ENCODE measurements around the gene BAIAP2L1. TPM values are rescaled to one million over a fixed set of nuclear protein-coding genes. Genes with fewer than 3 reads are reported as not detected.
A peak's percentile ranks its signal among the peaks of the same experiment; 100 is the strongest.

The BAIAP2L1 gene
- total and polyA plus RNA-seq, 9 of the 15 experiments (the other 6 are each of a cell fraction or from before 2014, with no cell fraction given) = 4.2 to 29.8 (median 15.5) TPM

DNA sequence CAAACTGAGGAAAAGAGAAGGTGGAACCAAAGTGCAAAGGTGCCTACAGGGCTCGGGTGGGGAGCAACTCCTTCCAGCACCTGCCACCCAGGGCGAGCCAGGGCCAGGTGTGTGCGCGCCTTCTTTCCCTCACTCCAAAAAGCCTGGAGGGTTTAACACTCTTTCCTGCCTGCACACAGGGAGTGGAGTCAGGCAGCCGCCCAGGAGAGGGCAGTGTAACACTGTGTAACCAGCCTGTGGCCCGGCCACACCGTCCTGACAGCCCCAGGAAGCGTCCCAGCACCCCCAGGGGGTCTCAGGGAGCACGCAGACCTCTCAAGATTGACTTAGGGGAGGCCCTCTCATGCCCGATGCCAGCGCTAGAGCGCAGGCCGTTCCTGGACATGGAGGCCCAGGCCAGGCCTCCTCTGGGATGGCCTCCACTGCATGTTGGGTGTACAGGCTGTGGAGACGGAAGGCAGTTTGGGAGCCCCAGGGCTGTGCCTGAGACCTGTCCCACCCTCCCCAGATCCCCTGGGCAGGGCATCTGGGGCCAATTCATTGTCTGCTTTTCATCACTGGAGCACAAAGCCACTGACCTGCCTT lies 106.0 kb downstream of the BAIAP2L1 start (continued):
- TF ChIP-seq, protein P1, sequence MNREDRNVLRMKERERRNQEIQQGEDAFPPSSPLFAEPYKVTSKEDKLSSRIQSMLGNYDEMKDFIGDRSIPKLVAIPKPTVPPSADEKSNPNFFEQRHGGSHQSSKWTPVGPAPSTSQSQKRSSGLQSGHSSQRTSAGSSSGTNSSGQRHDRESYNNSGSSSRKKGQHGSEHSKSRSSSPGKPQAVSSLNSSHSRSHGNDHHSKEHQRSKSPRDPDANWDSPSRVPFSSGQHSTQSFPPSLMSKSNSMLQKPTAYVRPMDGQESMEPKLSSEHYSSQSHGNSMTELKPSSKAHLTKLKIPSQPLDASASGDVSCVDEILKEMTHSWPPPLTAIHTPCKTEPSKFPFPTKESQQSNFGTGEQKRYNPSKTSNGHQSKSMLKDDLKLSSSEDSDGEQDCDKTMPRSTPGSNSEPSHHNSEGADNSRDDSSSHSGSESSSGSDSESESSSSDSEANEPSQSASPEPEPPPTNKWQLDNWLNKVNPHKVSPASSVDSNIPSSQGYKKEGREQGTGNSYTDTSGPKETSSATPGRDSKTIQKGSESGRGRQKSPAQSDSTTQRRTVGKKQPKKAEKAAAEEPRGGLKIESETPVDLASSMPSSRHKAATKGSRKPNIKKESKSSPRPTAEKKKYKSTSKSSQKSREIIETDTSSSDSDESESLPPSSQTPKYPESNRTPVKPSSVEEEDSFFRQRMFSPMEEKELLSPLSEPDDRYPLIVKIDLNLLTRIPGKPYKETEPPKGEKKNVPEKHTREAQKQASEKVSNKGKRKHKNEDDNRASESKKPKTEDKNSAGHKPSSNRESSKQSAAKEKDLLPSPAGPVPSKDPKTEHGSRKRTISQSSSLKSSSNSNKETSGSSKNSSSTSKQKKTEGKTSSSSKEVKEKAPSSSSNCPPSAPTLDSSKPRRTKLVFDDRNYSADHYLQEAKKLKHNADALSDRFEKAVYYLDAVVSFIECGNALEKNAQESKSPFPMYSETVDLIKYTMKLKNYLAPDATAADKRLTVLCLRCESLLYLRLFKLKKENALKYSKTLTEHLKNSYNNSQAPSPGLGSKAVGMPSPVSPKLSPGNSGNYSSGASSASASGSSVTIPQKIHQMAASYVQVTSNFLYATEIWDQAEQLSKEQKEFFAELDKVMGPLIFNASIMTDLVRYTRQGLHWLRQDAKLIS (CRISPR knock-in tag; IDR thresholded peaks at IDR 0.05) = no peak
- TF ChIP-seq RB1 (IDR thresholded peaks at IDR 0.05; ENCODE audit: low read depth) = 0 out of 2 replicates have a peak, but pooled peaks have one; percentile 39
- no peak for TF ChIP-seq TEAD4 (IDR thresholded peaks at IDR 0.05; ENCODE audit: low read length)
- TF ChIP-seq TEAD4 (CRISPR knock-in tag; IDR thresholded peaks at IDR 0.05; ENCODE audit: borderline replicate concordance) = no peak
- no peak for TF ChIP-seq XRCC4 (IDR thresholded peaks at IDR 0.05; ENCODE audit: extremely low read depth, insufficient read depth, insufficient read length)
- TF ChIP-seq, protein P2, sequence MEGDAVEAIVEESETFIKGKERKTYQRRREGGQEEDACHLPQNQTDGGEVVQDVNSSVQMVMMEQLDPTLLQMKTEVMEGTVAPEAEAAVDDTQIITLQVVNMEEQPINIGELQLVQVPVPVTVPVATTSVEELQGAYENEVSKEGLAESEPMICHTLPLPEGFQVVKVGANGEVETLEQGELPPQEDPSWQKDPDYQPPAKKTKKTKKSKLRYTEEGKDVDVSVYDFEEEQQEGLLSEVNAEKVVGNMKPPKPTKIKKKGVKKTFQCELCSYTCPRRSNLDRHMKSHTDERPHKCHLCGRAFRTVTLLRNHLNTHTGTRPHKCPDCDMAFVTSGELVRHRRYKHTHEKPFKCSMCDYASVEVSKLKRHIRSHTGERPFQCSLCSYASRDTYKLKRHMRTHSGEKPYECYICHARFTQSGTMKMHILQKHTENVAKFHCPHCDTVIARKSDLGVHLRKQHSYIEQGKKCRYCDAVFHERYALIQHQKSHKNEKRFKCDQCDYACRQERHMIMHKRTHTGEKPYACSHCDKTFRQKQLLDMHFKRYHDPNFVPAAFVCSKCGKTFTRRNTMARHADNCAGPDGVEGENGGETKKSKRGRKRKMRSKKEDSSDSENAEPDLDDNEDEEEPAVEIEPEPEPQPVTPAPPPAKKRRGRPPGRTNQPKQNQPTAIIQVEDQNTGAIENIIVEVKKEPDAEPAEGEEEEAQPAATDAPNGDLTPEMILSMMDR (IDR thresholded peaks at IDR 0.05 in 2 of 3, conservative IDR thresholded peaks at IDR 0.05 in 1 of 3; ENCODE audit: insufficient read depth in 2 of 3, low read depth in 1 of 3, low read length in 3 of 3) = peak; percentile 87 to 93 (median 91)
- no peak for TF ChIP-seq PURB (CRISPR knock-in tag; IDR thresholded peaks at IDR 0.05; ENCODE audit: low read depth)
- TF ChIP-seq XRCC5 (IDR thresholded peaks at IDR 0.05; ENCODE audit: low read depth, low read length) = 0 out of 2 replicates have a peak, but pooled peaks have one; percentile 34
- TF ChIP-seq, protein P3, sequence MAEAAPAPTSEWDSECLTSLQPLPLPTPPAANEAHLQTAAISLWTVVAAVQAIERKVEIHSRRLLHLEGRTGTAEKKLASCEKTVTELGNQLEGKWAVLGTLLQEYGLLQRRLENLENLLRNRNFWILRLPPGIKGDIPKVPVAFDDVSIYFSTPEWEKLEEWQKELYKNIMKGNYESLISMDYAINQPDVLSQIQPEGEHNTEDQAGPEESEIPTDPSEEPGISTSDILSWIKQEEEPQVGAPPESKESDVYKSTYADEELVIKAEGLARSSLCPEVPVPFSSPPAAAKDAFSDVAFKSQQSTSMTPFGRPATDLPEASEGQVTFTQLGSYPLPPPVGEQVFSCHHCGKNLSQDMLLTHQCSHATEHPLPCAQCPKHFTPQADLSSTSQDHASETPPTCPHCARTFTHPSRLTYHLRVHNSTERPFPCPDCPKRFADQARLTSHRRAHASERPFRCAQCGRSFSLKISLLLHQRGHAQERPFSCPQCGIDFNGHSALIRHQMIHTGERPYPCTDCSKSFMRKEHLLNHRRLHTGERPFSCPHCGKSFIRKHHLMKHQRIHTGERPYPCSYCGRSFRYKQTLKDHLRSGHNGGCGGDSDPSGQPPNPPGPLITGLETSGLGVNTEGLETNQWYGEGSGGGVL (CRISPR knock-in tag; IDR thresholded peaks at IDR 0.05) = no peak
